Neural cell (in vitro differentiated cells): Measurements from ENCODE around the gene TBL1X.

Source experiments
- CTCF ChIP-seq: fragments of 450-650 bp; IDR thresholded peaks from 2 replicates; pipeline ENCODE4 v1.5.1; 2014; ENCODE audit warnings: antibody characterized with exemption, mild to moderate bottlenecking, moderate library complexity; ENCODE audit not compliant: poor library complexity, severe bottlenecking
- EP300 ChIP-seq: fragments of 450-650 bp; conservative IDR thresholded peaks from 2 replicates; pipeline ENCODE4 v1.6.1; 2014; ENCODE audit warnings: antibody characterized with exemption, mild to moderate bottlenecking, moderate library complexity; ENCODE audit not compliant: poor library complexity, severe bottlenecking

GRCh38 chrX:9604111-9604907 is 139.5 kb downstream of the TBL1X start:
- no peak for TF ChIP-seq CTCF
- no peak for TF ChIP-seq EP300
